GM23338 (cell line): ENCODE measurements around the gene FCHSD2. TPM values are rescaled to one million over a fixed set of nuclear protein-coding genes. Genes with fewer than 3 reads are reported as not detected.

ENCODE experiments used
- ATAC-seq: fragments of 200-7000 bp; cut with Tn5 transposase; 3 replicates; pipeline ENCODE4 v1.9.1; 2020
- DNase-seq: peaks from one replicate; pipeline ENCODE4 v3.0.0-alpha.2; 2015; ENCODE audit warnings: low spot score
- H2AFZ ChIP-seq: fragments of 200-600 bp; sonication (generic); 2 replicates; pipeline ENCODE4 v1.8.0; 2016; ENCODE audit warnings: antibody characterized with exemption, mild to moderate bottlenecking, moderate library complexity
- H3F3A ChIP-seq: fragments of 200-600 bp; sonication (generic); replicated peaks from 2 replicates; pipeline ENCODE4 v1.8.0; 2017; ENCODE audit warnings: antibody characterized with exemption, mixed run types, low read depth
- H3K27ac ChIP-seq: fragments of 200-600 bp; sonication (generic); 2 replicates; pipeline ENCODE4 v1.6.1; 2016; ENCODE audit warnings: low read depth
- H3K27me3 ChIP-seq: fragments of 200-600 bp; sonication (generic); 2 replicates; pipeline ENCODE4 v1.8.0; 2016; ENCODE audit warnings: mild to moderate bottlenecking, mixed run types, moderate library complexity; ENCODE audit not compliant: insufficient read depth
- H3K36me3 ChIP-seq: fragments of 200-600 bp; sonication (generic); 2 replicates; pipeline ENCODE4 v1.8.0; 2016; ENCODE audit warnings: mild to moderate bottlenecking; ENCODE audit not compliant: insufficient read depth
- H3K4me1 ChIP-seq: fragments of 200-600 bp; sonication (generic); 2 replicates; pipeline ENCODE4 v1.8.0; 2016; ENCODE audit warnings: mild to moderate bottlenecking, moderate library complexity; ENCODE audit not compliant: insufficient read depth
- H3K4me2 ChIP-seq: fragments of 200-600 bp; sonication (generic); 2 replicates; pipeline ENCODE4 v1.7.1; 2017; ENCODE audit warnings: mixed run types
- H3K4me3 ChIP-seq: fragments of 200-600 bp; sonication (generic); 2 replicates; pipeline ENCODE4 v1.6.1; 2016; ENCODE audit warnings: mixed run types
- H3K79me2 ChIP-seq: fragments of 200-600 bp; sonication (generic); replicated peaks from 2 replicates; pipeline ENCODE4 v1.8.0; 2017; ENCODE audit warnings: mild to moderate bottlenecking; ENCODE audit not compliant: insufficient read depth
- H3K9me2 ChIP-seq: fragments of 200-600 bp; sonication (generic); 2 replicates; pipeline ENCODE4 v1.8.0; 2017; ENCODE audit not compliant: insufficient read depth
- H4K20me1 ChIP-seq: fragments of 200-600 bp; sonication (generic); replicated peaks from 2 replicates; pipeline ENCODE4 v1.8.0; 2017; ENCODE audit warnings: mild to moderate bottlenecking; ENCODE audit not compliant: insufficient read depth
- H3K27ac Mint-ChIP-seq: 2 replicates; pipeline ENCODE4 v1.8.0; 2020; ENCODE audit warnings: inconsistent platforms, mild to moderate bottlenecking, moderate library complexity, mixed read lengths
- H3K27me3 Mint-ChIP-seq: 3 replicates; pipeline ENCODE4 v1.8.0; 2022; ENCODE audit warnings: low read depth, mild to moderate bottlenecking, moderate library complexity, mixed read lengths, inconsistent platforms; ENCODE audit not compliant: insufficient read depth, poor library complexity
- H3K36me3 Mint-ChIP-seq: 3 replicates; pipeline ENCODE4 v1.8.0; 2021; ENCODE audit warnings: low read depth, mild to moderate bottlenecking, inconsistent platforms, moderate library complexity, mixed read lengths
- H3K4me1 Mint-ChIP-seq: 3 replicates; pipeline ENCODE4 v1.8.0; 2020; ENCODE audit warnings: mild to moderate bottlenecking, inconsistent platforms, mixed read lengths
- H3K4me3 Mint-ChIP-seq: 3 replicates; pipeline ENCODE4 v1.8.0; 2021; ENCODE audit warnings: moderate library complexity, mild to moderate bottlenecking, inconsistent platforms, mixed read lengths
- H3K9me3 Mint-ChIP-seq: 3 replicates; pipeline ENCODE4 v1.8.0; 2020; ENCODE audit warnings: moderate library complexity, mild to moderate bottlenecking, inconsistent platforms, mixed read lengths
- CTCF ChIP-seq, 2 experiments: fragments of 200-600 bp in 1 of 2; sonication (generic) in 1 of 2; conservative IDR thresholded peaks; 2 replicates each; pipeline versions ENCODE4 v1.5.1 to v1.6.1; 2016 to 2017; ENCODE audit warnings: antibody characterized with exemption in 2 of 2, low read depth in 2 of 2, mild to moderate bottlenecking in 2 of 2, moderate library complexity in 1 of 2
- ETS1 ChIP-seq: IDR thresholded peaks from 2 replicates; pipeline ENCODE4 v1.6.1; 2016; ENCODE audit warnings: antibody characterized with exemption
- EZH2 ChIP-seq: fragments of 200-600 bp; sonication (generic); IDR thresholded peaks from one replicate; pipeline ENCODE4 v1.8.0; 2017; ENCODE audit warnings: antibody characterized with exemption, mild to moderate bottlenecking, low read depth; ENCODE audit not compliant: unreplicated experiment
- NANOG ChIP-seq: IDR thresholded peaks from 2 replicates; pipeline ENCODE4 v1.6.1; 2016; ENCODE audit warnings: antibody characterized with exemption, borderline replicate concordance
- POLR2AphosphoS5 ChIP-seq: IDR thresholded peaks from 2 replicates; pipeline ENCODE4 v1.6.1; 2016; ENCODE audit warnings: antibody characterized with exemption, low read depth
- REST ChIP-seq: IDR thresholded peaks from one replicate; pipeline ENCODE4 v1.6.1; 2018; ENCODE audit warnings: antibody characterized with exemption; ENCODE audit not compliant: unreplicated experiment
- STAT1 ChIP-seq: IDR thresholded peaks from one replicate; pipeline ENCODE4 v1.6.1; 2016; ENCODE audit warnings: antibody characterized with exemption; ENCODE audit not compliant: unreplicated experiment
- ZNF114 ChIP-seq: fragments of 250-450 bp; sonication (Bioruptor Pico); IDR thresholded peaks from 2 replicates; pipeline ENCODE4 v1.5.0; 2020; ENCODE audit warnings: mild to moderate bottlenecking, moderate library complexity
- ZNF331 ChIP-seq: fragments of 250-450 bp; sonication (Bioruptor Pico); IDR thresholded peaks from 2 replicates; pipeline ENCODE4 v1.5.0; 2020; ENCODE audit warnings: low read depth, mild to moderate bottlenecking, moderate library complexity
- ZNF462 ChIP-seq: fragments of 250-450 bp; sonication (Bioruptor Pico); IDR thresholded peaks from 2 replicates; pipeline ENCODE4 v1.5.0; 2020; ENCODE audit warnings: mild to moderate bottlenecking, moderate library complexity
- polyA plus RNA-seq: library from polyadenylated mRNA; unstranded; fragments of >200 nt; fragmentation: Nextera tagmentation; extraction: Ambion mirVana; gene quantifications from 2 replicates; pipeline ENCODE4 v1.2.1, GENCODE V29; 2016
- total RNA-seq: library from RNA; depleted of rRNA; stranded (reverse); fragments of >200 nt; shearing (Covaris generic); gene quantifications from 2 replicates; pipeline ENCODE4 v1.2.3, GENCODE V29; 2014

The FCHSD2 gene
- total and polyA plus RNA-seq, 2 experiments from 2014 or later = 3.6 to 5.2 TPM

GRCh38 chr11:72943664-72944063, 198.5 kb downstream of the FCHSD2 start (continued):
- TF ChIP-seq ETS1 (no peak), CTCF (conservative IDR thresholded peaks at IDR 0.05; ENCODE audit: low read depth in 2 of 2) (no peak), EZH2 (no peak), STAT1 (no peak), REST (no peak)

DNA sequence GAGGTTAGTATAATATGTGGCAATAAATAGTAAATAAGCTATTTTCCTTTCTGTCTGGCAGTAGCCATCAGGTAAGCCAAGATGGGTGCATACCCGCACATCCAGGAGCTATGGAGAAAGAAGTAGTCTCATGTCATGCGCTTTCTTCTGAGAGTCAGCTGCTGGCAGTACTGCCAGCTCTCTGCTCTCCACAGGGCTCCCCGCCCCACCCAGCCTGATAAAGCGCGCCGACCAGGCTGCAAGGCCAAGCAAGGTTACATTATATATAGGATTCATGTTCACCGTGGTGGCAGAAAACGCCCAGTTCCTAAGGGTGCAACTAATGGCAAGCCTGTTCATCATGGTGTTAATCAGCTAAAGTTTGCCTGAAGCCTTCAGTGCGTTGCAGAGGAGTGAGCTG, 201.7 kb downstream of the FCHSD2 start:
- no peaks in the 10 kb centered on the region for H3K4me1 Mint-ChIP-seq
- no peak for DNase-seq
- Histone ChIP-seq H3K4me3 (no peak overlapping the region), H3K4me2 (no peak overlapping the region), H2AFZ (no peak overlapping the region), H3K27me3 (no peaks in the 10 kb centered on the region), H3K4me1 (no peaks in the 10 kb centered on the region), H3F3A (no peaks in the 10 kb centered on the region), H3K79me2 (no peaks in the 10 kb centered on the region), H3K27ac (no peak overlapping the region), H3K36me3 (no peaks in the 10 kb centered on the region), H3K9me2 (no peaks in the 10 kb centered on the region), H4K20me1 (no peaks in the 10 kb centered on the region)
- no peaks in the 10 kb centered on the region for H3K9me3 Mint-ChIP-seq
- H3K27ac Mint-ChIP-seq = no peak overlapping the region
- H3K4me3 Mint-ChIP-seq = no peak overlapping the region
- no peaks in the 10 kb centered on the region for H3K36me3 Mint-ChIP-seq
- no peak for ATAC-seq
- peaks cover 2% of the 10 kb centered on the region for H3K27me3 Mint-ChIP-seq
- no peak for TF ChIP-seq POLR2AphosphoS5
- no peak for TF ChIP-seq ZNF114 (CRISPR knock-in tag)
- no peak for TF ChIP-seq EZH2
- TF ChIP-seq STAT1 = no peak
- TF ChIP-seq NANOG = no peak
- TF ChIP-seq ZNF462 (CRISPR knock-in tag) = no peak
- no peak for TF ChIP-seq ZNF331 (CRISPR knock-in tag)
